ENCODE results near the gene BDH2.

BDH2 gene

DNA sequence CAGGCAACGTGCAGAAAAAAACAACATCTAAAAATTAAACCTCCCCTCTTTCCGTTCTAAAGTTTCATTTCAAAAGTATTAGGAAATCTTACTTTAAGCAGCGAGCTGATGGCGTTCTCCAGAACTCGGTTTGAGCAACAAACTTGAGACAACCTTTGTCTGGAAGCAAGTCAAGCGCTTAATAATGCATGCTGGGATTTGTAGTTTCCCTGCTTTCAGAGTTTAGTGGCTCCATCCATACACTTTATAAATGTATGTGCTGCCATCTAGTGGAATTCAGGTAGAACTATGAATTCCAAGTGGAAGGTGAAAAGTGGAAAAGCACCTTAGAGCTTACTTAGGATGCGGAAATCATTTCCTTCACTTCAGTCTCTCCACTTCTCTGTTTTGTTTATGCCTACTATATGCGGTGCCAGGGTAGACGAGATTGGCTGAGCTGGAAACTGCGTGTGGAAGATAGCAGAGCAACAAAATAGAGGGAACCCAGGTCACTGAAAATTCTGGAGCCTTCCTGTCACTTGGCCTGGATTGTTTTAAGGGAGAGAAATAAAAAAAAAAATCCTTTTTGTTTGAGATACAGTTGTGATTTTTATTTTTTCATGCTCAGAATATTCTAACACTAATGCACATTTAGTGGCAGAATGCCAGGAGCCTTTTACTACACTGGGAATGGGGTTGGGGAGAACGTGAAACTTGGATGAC, at the start of gene BDH2:
Gene BDH2 (minus strand): TSS at position 144 of the 702 bp plus-strand sequence. CDS start 3,580 bp downstream, outside the sequence.
- Mint-ChIP-seq H3K4me3 (peak within 1 kb of the TSS; percentile 86 to 91 (median 90)), H3K9me3 (no peaks in the 10 kb centered on the region), H3K4me1 (peaks cover 28% of the 10 kb centered on the region), H3K27me3 (ENCODE audit: low read depth) (no peaks in the 10 kb centered on the region), H3K36me3 (ENCODE audit: low read depth) (peaks cover 8% of the 10 kb centered on the region), H3K27ac (peak within 1 kb of the TSS; percentile 91 to 97 (median 95))
- TF ChIP-seq, protein P1, sequence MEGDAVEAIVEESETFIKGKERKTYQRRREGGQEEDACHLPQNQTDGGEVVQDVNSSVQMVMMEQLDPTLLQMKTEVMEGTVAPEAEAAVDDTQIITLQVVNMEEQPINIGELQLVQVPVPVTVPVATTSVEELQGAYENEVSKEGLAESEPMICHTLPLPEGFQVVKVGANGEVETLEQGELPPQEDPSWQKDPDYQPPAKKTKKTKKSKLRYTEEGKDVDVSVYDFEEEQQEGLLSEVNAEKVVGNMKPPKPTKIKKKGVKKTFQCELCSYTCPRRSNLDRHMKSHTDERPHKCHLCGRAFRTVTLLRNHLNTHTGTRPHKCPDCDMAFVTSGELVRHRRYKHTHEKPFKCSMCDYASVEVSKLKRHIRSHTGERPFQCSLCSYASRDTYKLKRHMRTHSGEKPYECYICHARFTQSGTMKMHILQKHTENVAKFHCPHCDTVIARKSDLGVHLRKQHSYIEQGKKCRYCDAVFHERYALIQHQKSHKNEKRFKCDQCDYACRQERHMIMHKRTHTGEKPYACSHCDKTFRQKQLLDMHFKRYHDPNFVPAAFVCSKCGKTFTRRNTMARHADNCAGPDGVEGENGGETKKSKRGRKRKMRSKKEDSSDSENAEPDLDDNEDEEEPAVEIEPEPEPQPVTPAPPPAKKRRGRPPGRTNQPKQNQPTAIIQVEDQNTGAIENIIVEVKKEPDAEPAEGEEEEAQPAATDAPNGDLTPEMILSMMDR (IDR thresholded peaks at IDR 0.05; ENCODE audit: unreplicated experiment in 3 of 3) = peak; percentile 69 to 82 (median 74)

DNA sequence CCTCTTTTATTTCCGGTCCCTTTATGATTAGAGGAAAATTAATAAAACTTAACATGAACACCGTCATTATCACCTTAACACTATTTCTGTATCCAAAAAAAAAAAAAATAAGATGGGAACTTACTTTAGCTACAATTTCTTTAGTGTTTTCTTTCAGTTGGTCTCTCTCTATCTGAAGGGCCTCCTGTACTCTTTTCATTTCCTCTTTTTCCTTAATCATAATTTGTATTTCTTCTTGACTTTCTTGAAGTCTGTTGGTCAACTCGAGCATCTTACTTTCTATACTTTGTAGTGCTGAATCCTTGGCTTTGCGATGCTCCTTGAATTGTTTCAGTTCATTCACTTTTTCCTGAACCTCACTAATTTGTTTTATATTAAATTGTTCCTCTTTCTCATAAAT, 45.3 kb upstream of the BDH2 start:
- Mint-ChIP-seq H3K4me1 (no peaks in the 10 kb centered on the region), H3K4me3 (no peak overlapping the region), H3K27me3 (ENCODE audit: low read depth) (no peaks in the 10 kb centered on the region), H3K27ac (no peak overlapping the region), H3K36me3 (ENCODE audit: low read depth) (peaks cover 65% of the 10 kb centered on the region), H3K9me3 (no peaks in the 10 kb centered on the region)
- TF ChIP-seq, protein P1 (IDR thresholded peaks at IDR 0.05; ENCODE audit: unreplicated experiment in 3 of 3) = no peak

GRCh38 chr4:103137446-103137827, 37.8 kb upstream of the BDH2 start:
- H3K36me3 Mint-ChIP-seq (ENCODE audit: low read depth) = peaks cover 39% of the 10 kb centered on the region
- H3K4me3 Mint-ChIP-seq = no peak overlapping the region
- no peaks in the 10 kb centered on the region for H3K4me1 Mint-ChIP-seq
- TF ChIP-seq, protein P1 (IDR thresholded peaks at IDR 0.05; ENCODE audit: unreplicated experiment in 3 of 3) = no peak
- no peaks in the 10 kb centered on the region for H3K27me3 Mint-ChIP-seq (ENCODE audit: low read depth)
- no peak overlapping the region for H3K27ac Mint-ChIP-seq
- no peaks in the 10 kb centered on the region for H3K9me3 Mint-ChIP-seq

DNA sequence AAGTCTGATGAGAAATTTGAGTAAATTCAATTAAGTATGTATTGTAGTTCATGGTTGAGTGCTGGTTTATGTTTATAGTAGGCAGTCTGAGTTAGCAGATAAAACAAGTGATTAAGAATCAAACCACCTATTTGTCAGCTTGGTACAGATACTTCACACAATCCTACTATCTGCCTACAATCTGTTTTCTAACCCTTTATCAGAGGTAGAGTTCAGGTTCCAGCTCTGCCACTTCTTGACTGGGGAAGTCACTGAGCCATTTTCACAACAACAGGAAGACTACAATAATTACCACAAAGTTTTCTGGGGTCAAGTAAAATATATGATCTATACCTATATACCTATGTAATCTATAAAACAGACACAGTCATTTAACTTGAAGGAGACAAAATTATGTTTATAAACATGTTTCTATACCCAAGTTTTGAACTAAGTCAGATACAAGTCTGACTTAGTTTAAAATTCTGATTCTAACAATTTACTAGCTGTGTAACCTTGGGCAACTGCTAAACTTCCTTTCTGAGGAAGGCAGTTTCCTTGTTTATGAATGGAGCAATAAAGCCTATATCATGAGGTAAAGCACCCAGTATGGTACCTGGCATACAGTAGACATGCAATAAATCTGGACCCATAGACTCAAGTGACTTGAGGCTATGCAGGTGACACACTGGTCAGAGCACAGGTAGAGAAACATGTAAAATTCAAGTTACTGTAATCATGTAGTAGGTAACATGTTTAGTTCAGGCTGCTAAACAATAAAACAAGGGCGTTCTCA, 37.2 kb upstream of the BDH2 start:
- Mint-ChIP-seq H3K4me1 (no peaks in the 10 kb centered on the region), H3K27me3 (ENCODE audit: low read depth) (no peaks in the 10 kb centered on the region), H3K9me3 (no peaks in the 10 kb centered on the region), H3K4me3 (no peak overlapping the region), H3K27ac (no peak overlapping the region), H3K36me3 (ENCODE audit: low read depth) (peaks cover 39% of the 10 kb centered on the region)
- TF ChIP-seq, protein P1 (IDR thresholded peaks at IDR 0.05; ENCODE audit: unreplicated experiment in 3 of 3) = no peak

- H3K9me3 Mint-ChIP-seq = peaks cover 19% of the 10 kb centered on the region
- no peaks in the 10 kb centered on the region for H3K4me1 Mint-ChIP-seq
- H3K27me3 Mint-ChIP-seq (ENCODE audit: low read depth) = no peaks in the 10 kb centered on the region
- TF ChIP-seq, protein P1 (IDR thresholded peaks at IDR 0.05; ENCODE audit: unreplicated experiment in 3 of 3) = no peak
- peaks cover 66% of the 10 kb centered on the region for H3K36me3 Mint-ChIP-seq (ENCODE audit: low read depth)
- no peak overlapping the region for H3K4me3 Mint-ChIP-seq
- no peak overlapping the region for H3K27ac Mint-ChIP-seq
Observed at GRCh38 chr4:103129174-103129573, 29.5 kb upstream of the BDH2 start.

Measured in nephron (organoid).